ENCODE measurements around the gene RANBP3L. TPM values are rescaled to one million over a fixed set of nuclear protein-coding genes. Genes with fewer than 3 reads are reported as not detected.

The RANBP3L gene
- total RNA-seq, 6 experiments from 2014 or later: not detected

DNA sequence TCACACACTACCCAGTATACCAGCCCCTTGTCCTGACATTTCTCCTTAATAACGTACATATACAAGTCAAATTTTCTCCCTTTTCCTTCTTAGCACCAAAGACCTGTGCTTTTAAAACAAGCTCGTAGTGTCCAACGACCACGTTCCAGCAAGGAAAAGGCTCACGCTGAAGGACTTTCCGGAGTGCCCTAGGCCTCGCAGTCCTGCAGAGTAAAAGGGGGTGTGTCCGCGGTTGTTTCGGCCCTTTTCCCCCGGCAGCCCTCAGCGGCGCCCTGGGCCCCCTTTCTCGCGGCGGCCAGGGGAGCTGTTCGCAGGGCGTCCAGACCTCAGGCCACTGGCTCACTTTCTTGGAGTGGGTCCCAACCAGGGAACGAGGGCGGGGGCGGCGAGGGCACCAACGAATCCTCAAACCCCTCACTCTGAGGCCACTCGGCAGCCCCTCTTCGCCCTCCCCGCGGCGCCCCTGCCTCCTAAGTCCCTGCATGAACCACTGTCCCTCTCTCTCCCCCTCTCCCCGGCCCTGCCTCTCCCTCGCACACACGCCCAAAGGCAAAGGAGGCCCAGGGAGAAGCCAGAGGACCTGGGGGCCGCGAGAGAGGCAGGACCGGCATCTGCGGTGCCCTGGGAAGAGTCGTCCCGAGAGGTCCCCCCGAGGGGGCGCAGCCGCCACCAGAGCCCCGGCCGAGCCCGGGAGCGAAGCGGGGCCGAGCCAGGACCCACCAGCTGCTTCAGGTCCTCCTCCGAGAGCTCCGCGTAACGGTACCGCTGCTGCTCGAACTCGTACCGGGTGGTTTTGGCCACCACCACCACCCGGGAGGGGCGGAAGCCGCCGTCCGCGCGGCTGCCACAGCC is 60.7 kb downstream of the RANBP3L start:
- Mint-ChIP-seq H3K4me3 (peak overlapping the region; percentile 90), H3K9me3 (no peaks in the 10 kb centered on the region), H3K4me1 (ENCODE audit: low read depth) (peaks cover 50% of the 10 kb centered on the region), H3K36me3 (ENCODE audit: low read depth) (no peaks in the 10 kb centered on the region), H3K27ac (peak overlapping the region; percentile 85), H3K27me3 (ENCODE audit: insufficient read depth) (no peaks in the 10 kb centered on the region; the same call in 1 of the 2 replicates)
- DNase-seq: peak; percentile 55
- TF ChIP-seq, protein P1, sequence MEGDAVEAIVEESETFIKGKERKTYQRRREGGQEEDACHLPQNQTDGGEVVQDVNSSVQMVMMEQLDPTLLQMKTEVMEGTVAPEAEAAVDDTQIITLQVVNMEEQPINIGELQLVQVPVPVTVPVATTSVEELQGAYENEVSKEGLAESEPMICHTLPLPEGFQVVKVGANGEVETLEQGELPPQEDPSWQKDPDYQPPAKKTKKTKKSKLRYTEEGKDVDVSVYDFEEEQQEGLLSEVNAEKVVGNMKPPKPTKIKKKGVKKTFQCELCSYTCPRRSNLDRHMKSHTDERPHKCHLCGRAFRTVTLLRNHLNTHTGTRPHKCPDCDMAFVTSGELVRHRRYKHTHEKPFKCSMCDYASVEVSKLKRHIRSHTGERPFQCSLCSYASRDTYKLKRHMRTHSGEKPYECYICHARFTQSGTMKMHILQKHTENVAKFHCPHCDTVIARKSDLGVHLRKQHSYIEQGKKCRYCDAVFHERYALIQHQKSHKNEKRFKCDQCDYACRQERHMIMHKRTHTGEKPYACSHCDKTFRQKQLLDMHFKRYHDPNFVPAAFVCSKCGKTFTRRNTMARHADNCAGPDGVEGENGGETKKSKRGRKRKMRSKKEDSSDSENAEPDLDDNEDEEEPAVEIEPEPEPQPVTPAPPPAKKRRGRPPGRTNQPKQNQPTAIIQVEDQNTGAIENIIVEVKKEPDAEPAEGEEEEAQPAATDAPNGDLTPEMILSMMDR (IDR thresholded peaks at IDR 0.05): no peak

DNA sequence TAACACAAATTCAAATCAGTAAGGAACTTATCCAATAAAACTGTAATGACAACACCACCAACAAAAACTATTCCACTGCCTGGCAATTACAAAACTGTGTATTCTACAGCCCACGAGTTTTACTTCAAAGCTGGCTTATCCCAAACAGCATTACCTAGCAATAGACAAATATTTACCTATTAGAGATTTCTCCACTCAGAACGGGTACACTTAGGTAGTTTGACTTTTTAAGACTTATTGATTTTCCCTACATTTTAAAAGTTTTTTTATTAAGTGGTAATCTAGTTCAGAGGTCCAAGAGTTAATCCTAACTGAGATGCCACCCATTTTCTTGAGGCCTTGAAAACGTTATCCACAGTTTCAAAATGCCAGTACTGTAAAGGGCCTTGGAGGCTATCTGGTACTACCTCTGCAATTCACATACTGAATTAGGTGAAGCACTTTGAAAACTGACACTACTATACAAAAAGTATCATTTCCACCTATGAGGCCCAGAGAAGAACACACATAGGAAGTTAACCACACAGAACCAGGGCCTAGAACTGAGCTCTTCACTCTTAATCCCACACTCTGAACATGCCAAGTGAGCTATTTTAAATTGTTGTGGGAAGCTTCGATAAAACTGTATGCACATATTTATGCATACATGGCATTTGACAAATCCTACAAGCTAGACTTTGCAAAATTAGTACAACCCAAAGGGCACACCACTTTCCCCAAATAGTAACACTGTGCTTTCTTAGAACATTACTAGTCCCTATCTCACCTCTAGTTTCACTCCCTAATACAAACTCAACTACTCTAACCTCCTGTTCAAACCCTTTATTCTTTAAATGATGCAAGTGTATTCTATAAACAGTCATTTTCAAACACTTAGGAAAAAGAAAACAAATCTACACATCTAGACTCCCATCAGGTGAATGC is 62.1 kb downstream of the RANBP3L start:
- Mint-ChIP-seq H3K27ac (peak overlapping the region; percentile 85), H3K27me3 (ENCODE audit: insufficient read depth) (no peaks in the 10 kb centered on the region; the same call in 1 of the 2 replicates), H3K4me1 (ENCODE audit: low read depth) (peaks cover 57% of the 10 kb centered on the region), H3K9me3 (no peaks in the 10 kb centered on the region), H3K36me3 (ENCODE audit: low read depth) (no peaks in the 10 kb centered on the region), H3K4me3 (peak overlapping the region; percentile 90)
- no peak for DNase-seq
- TF ChIP-seq, protein P1 (IDR thresholded peaks at IDR 0.05): no peak

DNA sequence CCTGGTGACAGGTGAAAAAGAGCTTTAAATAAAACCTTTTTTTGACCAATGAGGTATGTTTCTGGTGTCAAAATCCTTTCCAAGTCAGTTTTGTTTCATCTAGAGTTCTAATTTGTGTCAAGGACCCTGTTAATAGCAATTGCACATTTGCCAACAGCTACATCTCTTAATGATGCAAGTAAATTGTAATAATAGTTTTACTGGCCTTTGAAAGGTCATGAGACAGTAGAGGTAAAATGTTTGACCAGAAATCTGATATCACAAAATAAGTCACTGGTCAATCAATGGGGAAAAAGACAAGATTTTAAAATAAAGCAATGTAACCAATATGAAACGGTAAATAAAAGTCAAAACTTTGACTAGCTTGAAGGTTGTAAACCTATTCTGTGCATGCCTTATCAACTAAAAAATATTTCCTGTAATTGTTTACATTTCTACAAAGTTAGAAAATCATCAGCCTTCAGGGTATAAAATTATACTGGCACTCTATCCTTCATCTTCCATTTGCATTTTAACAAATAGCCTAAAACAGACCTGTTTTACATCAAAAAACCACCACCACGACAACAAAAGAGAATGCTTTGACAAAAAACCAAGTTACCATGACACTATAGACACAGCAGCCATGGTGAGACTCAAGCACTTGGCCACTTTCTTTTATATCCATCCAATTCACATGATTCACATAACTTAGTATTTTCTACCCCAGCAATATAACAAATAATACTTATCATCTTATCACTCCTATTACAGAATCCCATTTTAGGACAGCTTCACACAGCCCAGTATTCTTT is 63.0 kb downstream of the RANBP3L start:
- Mint-ChIP-seq H3K27me3 (ENCODE audit: insufficient read depth) (no peaks in the 10 kb centered on the region; the same call in 1 of the 2 replicates), H3K27ac (peak overlapping the region; percentile 16), H3K4me1 (ENCODE audit: low read depth) (peaks cover 57% of the 10 kb centered on the region), H3K9me3 (no peaks in the 10 kb centered on the region), H3K4me3 (peak overlapping the region; percentile 2), H3K36me3 (ENCODE audit: low read depth) (no peaks in the 10 kb centered on the region)
- TF ChIP-seq, protein P1 (IDR thresholded peaks at IDR 0.05): no peak
- DNase-seq: no peak

DNA sequence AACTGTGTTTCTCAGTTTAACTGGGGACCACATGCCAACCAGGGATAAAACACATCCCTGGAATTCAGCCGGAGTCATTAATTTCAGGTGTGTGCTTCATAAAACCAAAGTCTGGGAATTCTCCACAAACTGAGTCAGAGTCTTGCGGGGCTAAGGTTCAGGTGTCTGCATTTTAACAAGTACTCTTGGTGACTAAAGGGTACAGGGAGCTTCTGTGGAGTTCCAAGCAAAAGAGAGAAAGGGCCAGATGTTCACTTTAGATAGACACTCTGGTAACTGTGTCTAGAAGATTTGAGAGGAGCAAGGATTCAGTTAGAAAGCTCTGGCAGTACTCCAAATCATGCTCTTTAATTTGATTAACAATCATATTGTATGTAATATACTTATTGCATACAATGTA is 64.0 kb downstream of the RANBP3L start:
- H3K4me3 Mint-ChIP-seq: no peak overlapping the region
- no peak overlapping the region for H3K27ac Mint-ChIP-seq
- no peak for DNase-seq
- H3K27me3 Mint-ChIP-seq (ENCODE audit: insufficient read depth): no peaks in the 10 kb centered on the region; the same call in 1 of the 2 replicates
- no peaks in the 10 kb centered on the region for H3K9me3 Mint-ChIP-seq
- peaks cover 57% of the 10 kb centered on the region for H3K4me1 Mint-ChIP-seq (ENCODE audit: low read depth)
- no peaks in the 10 kb centered on the region for H3K36me3 Mint-ChIP-seq (ENCODE audit: low read depth)
- TF ChIP-seq, protein P1 (IDR thresholded peaks at IDR 0.05): no peak

DNA sequence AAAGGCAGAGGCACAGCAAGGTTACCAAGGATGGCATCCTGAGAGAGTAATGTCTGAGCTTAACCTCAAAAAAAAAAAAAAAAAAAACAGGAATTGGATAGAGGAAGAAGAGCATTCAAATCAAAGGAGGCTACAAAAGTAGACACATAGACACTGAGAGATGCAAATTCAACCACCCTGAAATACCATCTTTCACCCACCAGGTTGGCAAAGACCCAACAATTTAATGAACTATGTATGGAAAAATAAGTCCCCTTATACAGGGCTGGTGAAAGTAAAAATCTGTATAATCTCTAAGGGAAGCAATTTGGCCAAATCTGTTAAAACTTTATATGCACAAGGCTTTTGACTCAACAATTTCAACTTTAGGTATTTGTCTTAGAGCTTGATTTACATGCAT is 64.9 kb downstream of the RANBP3L start:
- peaks cover 51% of the 10 kb centered on the region for H3K4me1 Mint-ChIP-seq (ENCODE audit: low read depth)
- TF ChIP-seq, protein P1 (IDR thresholded peaks at IDR 0.05): no peak
- H3K27ac Mint-ChIP-seq: no peak overlapping the region
- H3K9me3 Mint-ChIP-seq: no peaks in the 10 kb centered on the region
- DNase-seq: no peak
- no peaks in the 10 kb centered on the region for H3K36me3 Mint-ChIP-seq (ENCODE audit: low read depth)
- H3K27me3 Mint-ChIP-seq (ENCODE audit: insufficient read depth): no peaks in the 10 kb centered on the region; the same call in 1 of the 2 replicates
- no peak overlapping the region for H3K4me3 Mint-ChIP-seq
